HG03196 (cell line): Measurements from ENCODE around the gene VIPR1.
"Not testable (repeated sequence)": the region's sequence is repeated elsewhere in the genome, so short reads cannot be mapped to it uniquely, and the experiment has no call there.

Source experiments
- ATAC-seq: cut with Tn5 transposase; IDR thresholded peaks from one replicate; pipeline ENCODE4 v1.9.1; 2021; ENCODE audit not compliant: unreplicated experiment

Gene VIPR1

GRCh38 chr3:42569593-42570142, 67.2 kb downstream of the VIPR1 start:
- no peak for ATAC-seq

GRCh38 chr3:42572278-42572677, 69.8 kb downstream of the VIPR1 start:
- no peak for ATAC-seq

- ATAC-seq, result no peak
Measured at GRCh38 chr3:42575137-42575741, 72.8 kb downstream of the VIPR1 start.

GRCh38 chr3:42578054-42578453, 75.6 kb downstream of the VIPR1 start:
- no peak for ATAC-seq

- ATAC-seq, result not testable (repeated sequence)
Measured at GRCh38 chr3:42579346-42579745, 76.9 kb downstream of the VIPR1 start.

- no peak for ATAC-seq
Measured at GRCh38 chr3:42581400-42581708, 78.9 kb downstream of the VIPR1 start.

- ATAC-seq, result peak; percentile 91
Measured at GRCh38 chr3:42581709-42582473, 79.4 kb downstream of the VIPR1 start, which contains the start of gene SEC22C. Gene SEC22C (minus strand): TSS chr3:42581967. CDS start chr3:42569046, 12,921 bp downstream.

GRCh38 chr3:42582474-42583070, 80.1 kb downstream of the VIPR1 start:
- no peak for ATAC-seq
